Natural killer cell (primary cell): ENCODE data around the gene ZIM2. TPM values are rescaled to one million over a fixed set of nuclear protein-coding genes. Genes with fewer than 3 reads are reported as not detected.

Source experiments
- ATAC-seq, 3 donors: fragments of 150-1000 bp in 2 of 3; fragments of 200-7000 bp in 1 of 3; cut with Tn5 transposase; 1 replicate in 1 of 3; 2 replicates in 2 of 3; pipeline ENCODE4 v1.10.0; 2021; ENCODE audit warnings: mild to moderate bottlenecking in 2 of 3, moderate library complexity in 2 of 3
- DNase-seq, 2 donors: peaks; one replicate each; pipeline versions ENCODE4 v3.0.0 to v3.0.0-alpha.2; 2013 to 2021; ENCODE audit warnings: mixed read lengths in 1 of 2
- H3K27ac ChIP-seq: one replicate; pipeline ENCODE4 v1.5.1; 2013; ENCODE audit warnings: mild to moderate bottlenecking, low read length
- H3K27me3 ChIP-seq: one replicate; pipeline ENCODE4 v1.6.1; 2013; ENCODE audit warnings: low read length; ENCODE audit not compliant: control insufficient read depth, insufficient read depth
- H3K36me3 ChIP-seq: one replicate; pipeline ENCODE4 v1.6.1; 2013; ENCODE audit warnings: low read length; ENCODE audit not compliant: control insufficient read depth, insufficient read depth
- H3K4me1 ChIP-seq: one replicate; pipeline ENCODE4 v1.6.1; 2013; ENCODE audit warnings: low read length; ENCODE audit not compliant: control insufficient read depth, insufficient read depth
- H3K4me3 ChIP-seq: one replicate; pipeline ENCODE4 v1.5.1; 2013; ENCODE audit warnings: low read length
- H3K9me3 ChIP-seq: one replicate; pipeline ENCODE4 v1.6.1; 2013; ENCODE audit warnings: low read length; ENCODE audit not compliant: control insufficient read depth, insufficient read depth
- H3K27ac Mint-ChIP-seq, 2 donors: one replicate each; pipeline ENCODE4 v1.8.0; 2022; ENCODE audit warnings: mild to moderate bottlenecking in 2 of 2, mixed read lengths in 2 of 2, moderate library complexity in 1 of 2
- H3K27me3 Mint-ChIP-seq, 2 donors: one replicate each; pipeline ENCODE4 v1.8.0; 2022; ENCODE audit warnings: low read depth in 2 of 2, mixed read lengths in 2 of 2
- H3K36me3 Mint-ChIP-seq: one replicate; pipeline ENCODE4 v1.8.0; 2022; ENCODE audit warnings: mixed read lengths
- H3K4me1 Mint-ChIP-seq, 2 donors: one replicate each; pipeline ENCODE4 v1.8.0; 2022; ENCODE audit warnings: mixed read lengths in 2 of 2
- H3K4me3 Mint-ChIP-seq: one replicate; pipeline ENCODE4 v1.8.0; 2022; ENCODE audit warnings: mild to moderate bottlenecking, moderate library complexity, mixed read lengths
- H3K9me3 Mint-ChIP-seq, 2 donors: one replicate each; pipeline ENCODE4 v1.8.0; 2022; ENCODE audit warnings: mixed read lengths in 2 of 2
- WGBS: methylation state at CpG from one replicate; pipeline ENCODE4 v1.1.7; 2013; ENCODE audit warnings: missing lambda C conversion rate; ENCODE audit not compliant: insufficient coverage; 5-methylcytosine and 5-hydroxymethylcytosine counted together
- intact Hi-C: fragments of 100-400 bp; cut with micrococcal nuclease; formaldehyde crosslinking; loops from one replicate; pipeline ENCODE4 v1.14.2; 2022
- total RNA-seq, 4 donors: library from RNA; stranded (reverse); fragments of 120-200 nt in 1 of 4; gene quantifications; one replicate each; pipeline versions ENCODE4 v1.2.3 to v1.2.4, GENCODE V29; 2013 to 2022
- TF ChIP-seq, protein P1 (sequence below): fragments of 200-600 bp; IDR thresholded peaks from one replicate; pipeline ENCODE4 v1.8.0; 2022; ENCODE audit warnings: antibody characterized with exemption

Gene ZIM2
- total RNA-seq, 3 donors from 2014 or later (not counting 1 experiment from before 2014, with no cell fraction given): not detected

GRCh38 chr19:56732976-56733375, 107.5 kb downstream of the ZIM2 start:
- Histone ChIP-seq H3K27me3 (no peaks in the 10 kb centered on the region), H3K9me3 (peaks cover 30% of the 10 kb centered on the region)

DNA sequence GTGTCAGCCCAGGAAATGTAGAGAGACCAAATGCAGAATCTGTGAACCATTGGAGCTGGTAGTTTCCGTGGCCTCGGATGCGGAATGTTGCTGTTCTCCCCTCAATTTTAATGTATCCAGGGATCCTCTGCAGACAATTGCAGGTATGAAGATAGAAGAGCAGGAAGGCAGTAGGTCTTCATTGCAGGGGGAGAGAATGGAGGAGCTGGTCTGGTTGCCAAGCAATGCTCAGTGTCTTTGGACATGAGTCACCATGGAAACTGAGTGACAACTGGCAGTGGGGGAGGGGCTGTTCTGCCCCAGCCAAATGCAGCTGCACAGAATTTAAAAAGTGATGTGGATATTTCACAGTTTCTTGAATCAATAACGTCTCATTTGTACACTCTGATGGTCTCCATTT, 112.8 kb downstream of the ZIM2 start:
- H3K4me1 Mint-ChIP-seq: no peaks in the 10 kb centered on the region
- ATAC-seq: no peak
- Histone ChIP-seq H3K36me3 (no peaks in the 10 kb centered on the region), H3K4me3 (no peak overlapping the region), H3K4me1 (no peaks in the 10 kb centered on the region), H3K27ac (no peak overlapping the region), H3K9me3 (peaks cover 32% of the 10 kb centered on the region), H3K27me3 (no peaks in the 10 kb centered on the region)
- intact Hi-C loops: no loop called here
- H3K27ac Mint-ChIP-seq: no peak overlapping the region
- TF ChIP-seq, protein P1, sequence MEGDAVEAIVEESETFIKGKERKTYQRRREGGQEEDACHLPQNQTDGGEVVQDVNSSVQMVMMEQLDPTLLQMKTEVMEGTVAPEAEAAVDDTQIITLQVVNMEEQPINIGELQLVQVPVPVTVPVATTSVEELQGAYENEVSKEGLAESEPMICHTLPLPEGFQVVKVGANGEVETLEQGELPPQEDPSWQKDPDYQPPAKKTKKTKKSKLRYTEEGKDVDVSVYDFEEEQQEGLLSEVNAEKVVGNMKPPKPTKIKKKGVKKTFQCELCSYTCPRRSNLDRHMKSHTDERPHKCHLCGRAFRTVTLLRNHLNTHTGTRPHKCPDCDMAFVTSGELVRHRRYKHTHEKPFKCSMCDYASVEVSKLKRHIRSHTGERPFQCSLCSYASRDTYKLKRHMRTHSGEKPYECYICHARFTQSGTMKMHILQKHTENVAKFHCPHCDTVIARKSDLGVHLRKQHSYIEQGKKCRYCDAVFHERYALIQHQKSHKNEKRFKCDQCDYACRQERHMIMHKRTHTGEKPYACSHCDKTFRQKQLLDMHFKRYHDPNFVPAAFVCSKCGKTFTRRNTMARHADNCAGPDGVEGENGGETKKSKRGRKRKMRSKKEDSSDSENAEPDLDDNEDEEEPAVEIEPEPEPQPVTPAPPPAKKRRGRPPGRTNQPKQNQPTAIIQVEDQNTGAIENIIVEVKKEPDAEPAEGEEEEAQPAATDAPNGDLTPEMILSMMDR: no peak
- H3K4me3 Mint-ChIP-seq: no peak overlapping the region
- peaks cover 0 to 3% of the 10 kb centered on the region in 2 donors for H3K27me3 Mint-ChIP-seq
- H3K36me3 Mint-ChIP-seq: peaks cover 27% of the 10 kb centered on the region
- DNase-seq: no peak
- peaks cover 9 to 26% of the 10 kb centered on the region in 2 donors for H3K9me3 Mint-ChIP-seq
- WGBS: 80% methylated on average over 4 of the region's 4 CpGs

More at GRCh38 chr19:56732976-56733375, 107.5 kb downstream of the ZIM2 start:
- H3K4me3 Mint-ChIP-seq: no peak overlapping the region
- no peaks in the 10 kb centered on the region for H3K27me3 Mint-ChIP-seq
- peaks cover 32% of the 10 kb centered on the region for H3K36me3 Mint-ChIP-seq
- WGBS: 6% methylated on average over 2 of the region's 2 CpGs
- TF ChIP-seq, protein P1: no peak
- no peaks in the 10 kb centered on the region for H3K4me1 ChIP-seq
- no peak for DNase-seq
- no peaks in the 10 kb centered on the region for H3K36me3 ChIP-seq
- no peak for ATAC-seq
- no peak overlapping the region for H3K4me3 ChIP-seq
- no peak overlapping the region for H3K27ac ChIP-seq
- intact Hi-C loops: no loop called here
- H3K9me3 Mint-ChIP-seq: peaks cover 13 to 31% of the 10 kb centered on the region in 2 donors
- H3K27ac Mint-ChIP-seq: no peak overlapping the region
- no peaks in the 10 kb centered on the region for H3K4me1 Mint-ChIP-seq

GRCh38 chr19:56725829-56726424, 114.6 kb downstream of the ZIM2 start:
- ATAC-seq: no peak
- H3K9me3 Mint-ChIP-seq: peaks cover 13 to 28% of the 10 kb centered on the region in 2 donors

More at GRCh38 chr19:56725829-56726424, 114.6 kb downstream of the ZIM2 start:
- Histone ChIP-seq H3K9me3 (peaks cover 35% of the 10 kb centered on the region), H3K4me1 (no peaks in the 10 kb centered on the region), H3K27ac (no peak overlapping the region), H3K36me3 (no peaks in the 10 kb centered on the region), H3K4me3 (no peak overlapping the region), H3K27me3 (no peaks in the 10 kb centered on the region)
- H3K27ac Mint-ChIP-seq: no peak overlapping the region
- 46% methylated on average over 9 of the region's 9 CpGs for WGBS
- no peaks in the 10 kb centered on the region for H3K4me1 Mint-ChIP-seq
- no peak for DNase-seq
- intact Hi-C loops: no loop called here
- TF ChIP-seq, protein P1: no peak
- H3K27me3 Mint-ChIP-seq: peaks cover 0 to 3% of the 10 kb centered on the region in 2 donors
- H3K36me3 Mint-ChIP-seq: peaks cover 30% of the 10 kb centered on the region
- no peak overlapping the region for H3K4me3 Mint-ChIP-seq

Other genes with a start within 250 kb of the ZIM2 start
- 1 to 10 TPM; 5.0 to 7.4 (median 7.2) TPM for gene ZNF71, start 245.4 kb downstream of the ZIM2 start, total RNA-seq
- under 1 TPM in 1 of 3 donors, not detected in 2; 0.24 TPM for gene SMIM17, start 197.6 kb downstream of the ZIM2 start, total RNA-seq
- gene ZNF835, start 169.0 kb downstream of the ZIM2 start, total RNA-seq: 1 to 10 TPM in 1 of 3 donors, under 1 TPM in 2; 0.18 to 2.1 (median 0.92) TPM
- not detected for gene PEG3, start within 50 bp of the ZIM2 start, total RNA-seq